RWPE1 (cell line): Measurements from ENCODE around the gene RAPGEF5.

Source experiments
- CTCF ChIA-PET: fragments of 350-600 bp; sonication (Branson Sonifier 250); formaldehyde crosslinking; extraction: SDS; loops from one replicate; lab custom pipeline; 2021; lab: Yijun Ruan, JAX
- POLR2A ChIA-PET: fragments of 400-600 bp; formaldehyde crosslinking; extraction: SDS; loops from one replicate; lab custom pipeline; 2020; ENCODE audit warnings: antibody characterized with exemption; ENCODE audit not compliant: low non-redundant PET; lab: Yijun Ruan, JAX
- DNase-seq: peaks from one replicate; pipeline ENCODE4 v3.0.0; 2012; ENCODE audit warnings: low spot score
- H3K27ac ChIP-seq: fragments of 450-650 bp; 2 replicates; pipeline ENCODE4 v1.5.1; 2017
- CTCF ChIP-seq: fragments of 450-650 bp; conservative IDR thresholded peaks from 2 replicates; pipeline ENCODE4 v1.5.1; 2017; ENCODE audit warnings: low read depth, mild to moderate bottlenecking

RAPGEF5 gene

GRCh38 chr7:22301790-22302189 is 55.2 kb downstream of the RAPGEF5 start:
- DNase-seq, result no peak
- POLR2A ChIA-PET, result no interaction called here
- TF ChIP-seq CTCF, result no peak
- CTCF ChIA-PET, result no interaction called here
- no peak overlapping the region for H3K27ac ChIP-seq

- ChIA-PET POLR2A (no interaction called here), CTCF (no interaction called here)
- no peak for TF ChIP-seq CTCF
Measured at GRCh38 chr7:22300839-22301238, 56.1 kb downstream of the RAPGEF5 start.

GRCh38 chr7:22296916-22297315 is 60.0 kb downstream of the RAPGEF5 start:
- ChIA-PET CTCF (interaction anchor here (0.6 to 0.7 kb wide), 3 partner anchors 83 to 436 kb away, joined by 3 to 5 read pairs (median 4); no protein-coding TSS in a partner anchor), POLR2A (no interaction called here)
- DNase-seq, result no peak
- no peak for TF ChIP-seq CTCF
- no peak overlapping the region for H3K27ac ChIP-seq

More at GRCh38 chr7:22300839-22301238, 56.1 kb downstream of the RAPGEF5 start:
- no peak overlapping the region for H3K27ac ChIP-seq
- no peak for DNase-seq

GRCh38 chr7:22296265-22296566 is 60.7 kb downstream of the RAPGEF5 start:
- POLR2A ChIA-PET, result no interaction called here
- CTCF ChIA-PET, result interaction anchor here (0.7 kb wide), 1 partner anchor 437 kb away, joined by 5 read pairs; no protein-coding TSS in a partner anchor
- H3K27ac ChIP-seq, result no peak overlapping the region
- DNase-seq, result no peak
- TF ChIP-seq CTCF, result no peak

- no peak overlapping the region for H3K27ac ChIP-seq
- TF ChIP-seq CTCF, result no peak
- ChIA-PET CTCF (interaction anchor here (0.7 kb wide), 5 partner anchors 34 to 1383 kb away, joined by 3 to 5 read pairs (median 4); partner anchors contain the start of gene RAPGEF5), POLR2A (no interaction called here)
- DNase-seq, result no peak
Measured at GRCh38 chr7:22295402-22296264, 61.3 kb downstream of the RAPGEF5 start.

GRCh38 chr7:22292531-22292930 is 64.4 kb downstream of the RAPGEF5 start:
- H3K27ac ChIP-seq, result no peak overlapping the region
- POLR2A ChIA-PET, result no interaction called here
- DNase-seq, result no peak
- CTCF ChIA-PET, result no interaction called here
- TF ChIP-seq CTCF, result no peak
